ENCODE data around the gene MAP3K2.
"Not testable (repeated sequence)": the region's sequence is repeated elsewhere in the genome, so short reads cannot be mapped to it uniquely, and the experiment has no call there.

Gene MAP3K2

DNA sequence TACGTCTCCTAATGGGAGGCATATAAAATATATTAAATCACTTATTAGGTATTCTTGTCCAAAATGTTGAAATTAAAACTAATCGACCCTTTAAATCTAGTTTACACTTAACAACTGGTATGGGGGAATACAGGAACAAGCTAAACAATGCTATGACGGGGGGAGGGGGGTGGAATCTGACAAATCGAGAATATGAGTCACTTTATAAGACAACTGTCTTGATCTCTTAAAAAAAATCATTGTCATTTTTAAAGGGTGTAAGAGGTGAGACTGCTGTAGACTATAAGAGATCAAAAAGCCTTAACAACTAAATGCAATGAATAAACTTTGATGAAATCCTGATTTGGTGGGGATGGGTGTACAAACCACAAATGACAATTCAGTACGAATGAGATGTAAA is 6.0 kb downstream of the MAP3K2 start:
- DNase-seq: no peak

DNA sequence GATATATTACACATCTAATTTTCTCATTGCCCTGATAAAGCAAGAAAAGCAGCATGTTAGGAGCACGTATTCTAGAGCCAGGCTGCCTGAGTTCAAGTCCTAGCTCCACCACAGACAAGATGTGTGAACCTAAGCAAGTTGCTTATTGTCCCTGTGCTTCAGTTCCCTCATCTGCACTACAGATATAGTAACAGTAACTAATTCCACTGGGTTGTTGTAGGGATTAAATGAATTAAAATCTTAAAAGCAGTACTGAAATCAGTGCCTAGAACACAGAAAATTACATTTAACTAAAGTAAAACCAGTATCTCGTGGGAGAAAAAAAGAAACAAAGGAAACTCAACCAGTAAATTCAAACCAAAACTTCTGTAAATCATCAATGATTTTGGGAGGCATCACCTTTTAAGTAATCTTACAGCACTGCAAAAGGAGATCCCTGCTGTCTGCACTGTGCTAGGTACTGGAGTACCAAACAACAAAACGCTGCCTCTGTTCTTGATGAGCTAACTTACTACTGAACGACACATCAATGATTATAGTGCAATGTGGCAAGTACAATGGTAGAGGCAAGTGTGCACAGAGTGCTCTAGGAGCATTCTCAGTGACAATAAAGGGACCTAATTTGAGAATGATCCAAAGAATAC is 7.9 kb downstream of the MAP3K2 start:
- no peak for DNase-seq

DNA sequence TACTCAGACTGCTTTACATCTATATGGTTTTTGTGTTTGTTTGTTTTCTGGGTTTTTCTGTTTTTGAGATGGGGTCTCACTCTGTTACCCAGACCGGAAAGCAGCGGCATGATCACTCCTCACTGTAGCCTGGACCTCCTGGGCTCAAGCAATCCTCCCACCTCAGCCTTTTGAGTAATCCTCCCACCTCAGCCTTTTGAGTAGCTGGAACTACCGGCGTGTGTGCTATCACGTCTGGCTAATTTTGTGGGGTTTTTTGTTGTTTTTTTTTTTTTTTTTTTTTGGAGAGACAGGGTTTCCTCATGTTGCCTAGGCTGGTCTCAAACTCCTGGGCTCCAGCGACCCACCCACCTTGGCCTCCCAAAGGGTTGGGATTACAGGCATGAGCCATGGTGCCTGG is 9.1 kb downstream of the MAP3K2 start:
- DNase-seq: no peak

DNA sequence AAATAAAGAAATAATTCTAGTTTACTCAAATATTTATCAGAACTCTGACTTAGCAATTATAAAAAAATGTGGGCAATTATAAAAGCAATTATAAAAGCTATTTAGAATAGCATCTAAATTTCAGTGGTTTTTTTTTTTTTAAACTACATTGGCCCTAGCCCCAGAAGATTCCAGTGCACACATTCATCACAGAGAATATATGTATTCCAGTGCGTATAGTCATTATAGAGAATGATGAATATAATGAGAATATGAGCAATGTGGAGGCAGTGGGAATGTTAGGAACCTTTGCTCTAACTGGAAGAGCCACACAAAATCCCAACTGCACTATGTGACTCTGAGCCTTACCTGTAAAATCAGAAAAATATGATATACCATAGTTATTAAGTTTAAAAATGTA is 10.5 kb downstream of the MAP3K2 start:
- no peak for DNase-seq

DNA sequence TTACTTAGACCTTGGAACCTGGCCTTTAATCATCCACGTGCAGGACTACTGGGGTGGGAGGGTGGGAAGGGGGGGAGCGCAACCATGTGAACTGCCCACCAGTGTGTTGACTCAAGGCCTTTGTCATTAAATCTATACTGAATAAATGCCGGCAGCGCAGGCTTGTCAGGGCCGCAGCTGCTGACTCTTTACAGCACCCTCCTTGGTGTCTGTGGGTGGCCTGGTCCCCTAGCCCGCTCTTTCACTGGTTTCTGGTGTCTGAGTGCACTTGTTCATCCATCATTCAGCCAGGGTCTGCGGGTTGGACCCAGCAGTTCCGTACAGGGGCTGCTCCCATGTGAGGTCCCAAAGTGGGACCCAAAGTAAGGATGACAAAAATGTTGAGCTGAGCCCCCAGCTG is 11.5 kb downstream of the MAP3K2 start:
- DNase-seq: no peak

DNA sequence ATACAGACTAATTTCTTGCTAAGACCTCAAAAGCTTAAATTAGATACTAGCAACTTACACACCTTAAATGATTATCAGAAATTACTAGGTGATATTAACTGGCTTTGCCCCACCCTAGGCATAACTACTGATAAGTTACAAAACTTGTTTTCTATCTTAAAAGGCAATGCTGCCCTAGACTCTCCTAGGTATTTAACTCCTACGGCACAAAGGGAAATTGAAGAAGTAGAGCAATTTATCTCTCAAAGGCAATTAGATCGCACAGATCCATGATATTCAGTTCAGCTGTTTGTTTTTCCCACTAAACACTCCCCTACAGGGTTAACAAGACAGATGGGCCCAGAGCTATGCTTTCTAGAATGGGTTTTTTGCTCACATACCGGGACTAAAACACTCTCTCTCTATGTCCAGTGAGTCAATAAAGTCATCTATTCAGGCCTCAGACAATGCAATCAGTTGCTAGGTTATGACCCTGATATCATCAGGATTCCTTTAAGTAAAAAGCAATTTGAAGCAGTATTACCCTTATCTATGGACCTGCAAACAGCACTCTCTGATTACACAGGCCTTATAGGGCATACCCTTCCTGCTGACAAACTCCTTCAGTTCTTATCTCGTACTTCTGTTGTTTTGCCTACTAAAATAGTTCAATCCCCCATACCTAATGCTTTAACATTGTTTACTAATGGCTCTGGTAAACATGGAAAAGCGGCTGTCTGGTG is 14.3 kb downstream of the MAP3K2 start:
- DNase-seq: no peak

DNA sequence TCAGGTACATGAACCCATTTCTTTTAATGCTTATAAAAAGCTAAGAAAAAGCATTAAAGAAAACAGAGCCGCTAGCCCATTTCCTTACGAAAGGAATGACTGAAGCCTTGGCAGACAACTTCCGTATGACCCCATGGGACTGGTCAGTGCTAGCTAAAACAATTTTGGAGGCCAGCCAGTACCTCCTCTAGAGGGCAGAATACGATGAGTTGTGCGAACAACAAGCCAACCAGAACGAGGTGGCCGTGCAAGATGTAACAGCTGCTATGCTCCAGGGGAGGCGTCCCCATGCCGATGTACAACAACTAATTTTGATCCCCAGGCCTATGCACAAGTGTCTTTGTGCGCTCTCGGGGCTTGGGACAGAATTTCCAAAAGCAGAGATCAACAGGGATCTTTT is 16.7 kb downstream of the MAP3K2 start:
- DNase-seq: peak in 1 of 2 experiments; percentile 31

DNA sequence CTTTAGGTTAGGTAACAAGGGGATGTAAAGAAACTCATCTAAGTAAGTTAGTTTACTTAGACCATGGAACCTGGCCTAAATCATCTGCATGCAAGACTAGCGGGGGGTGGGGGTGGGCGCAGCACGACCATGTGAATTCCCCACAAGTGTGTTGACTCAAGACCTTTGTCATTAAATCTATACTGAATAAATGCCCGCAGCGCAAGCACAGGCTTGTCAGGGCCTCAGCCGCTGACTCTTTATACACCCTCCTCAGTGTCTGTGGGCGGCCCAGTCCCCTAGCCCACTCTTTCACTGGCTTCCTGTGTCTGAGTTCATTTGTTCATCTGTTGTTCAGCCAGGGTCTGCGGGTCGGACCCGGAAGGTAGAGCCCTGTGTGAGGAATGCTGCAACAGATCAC is 17.8 kb downstream of the MAP3K2 start:
- DNase-seq: no peak

DNA sequence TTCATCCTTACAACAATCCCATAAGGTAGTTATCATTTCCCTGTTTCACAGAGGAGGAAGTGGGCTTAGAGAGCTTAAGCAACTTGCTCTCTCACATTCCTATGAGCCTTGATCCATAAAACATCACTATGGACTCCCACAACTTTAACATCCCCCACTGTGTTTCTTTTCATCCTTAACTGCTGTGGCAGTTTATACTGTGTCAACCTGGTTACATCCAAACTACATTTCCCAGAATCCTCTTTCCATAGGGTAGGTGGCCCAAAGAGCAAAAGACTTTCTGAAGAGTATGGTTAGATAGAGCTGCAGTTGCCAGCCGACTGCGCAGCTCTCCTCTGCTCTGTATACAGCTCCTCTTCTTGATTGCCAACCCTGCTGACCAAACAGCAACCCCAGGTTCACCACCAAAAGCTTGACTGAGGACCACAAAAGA is 22.5 kb downstream of the MAP3K2 start:
- DNase-seq: no peak

DNA sequence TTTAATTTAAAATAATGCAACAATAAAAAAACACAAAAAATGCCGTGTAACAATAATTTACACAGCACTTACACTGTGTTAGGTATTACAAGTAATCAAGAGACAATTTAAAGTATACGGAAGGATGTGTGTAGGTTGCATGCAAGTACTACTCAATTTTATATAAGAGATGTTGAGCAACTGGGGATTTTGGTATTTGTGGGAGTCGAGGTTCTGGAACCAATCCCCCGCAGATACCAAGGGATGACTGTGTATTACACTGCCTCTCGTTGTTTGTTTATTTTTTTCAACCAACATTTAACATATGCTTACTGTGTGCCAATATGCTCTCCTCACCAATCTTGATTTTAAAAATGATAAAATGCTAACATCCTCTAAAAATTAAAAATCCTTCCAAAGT is 24.8 kb downstream of the MAP3K2 start:
- no peak for DNase-seq

DNA sequence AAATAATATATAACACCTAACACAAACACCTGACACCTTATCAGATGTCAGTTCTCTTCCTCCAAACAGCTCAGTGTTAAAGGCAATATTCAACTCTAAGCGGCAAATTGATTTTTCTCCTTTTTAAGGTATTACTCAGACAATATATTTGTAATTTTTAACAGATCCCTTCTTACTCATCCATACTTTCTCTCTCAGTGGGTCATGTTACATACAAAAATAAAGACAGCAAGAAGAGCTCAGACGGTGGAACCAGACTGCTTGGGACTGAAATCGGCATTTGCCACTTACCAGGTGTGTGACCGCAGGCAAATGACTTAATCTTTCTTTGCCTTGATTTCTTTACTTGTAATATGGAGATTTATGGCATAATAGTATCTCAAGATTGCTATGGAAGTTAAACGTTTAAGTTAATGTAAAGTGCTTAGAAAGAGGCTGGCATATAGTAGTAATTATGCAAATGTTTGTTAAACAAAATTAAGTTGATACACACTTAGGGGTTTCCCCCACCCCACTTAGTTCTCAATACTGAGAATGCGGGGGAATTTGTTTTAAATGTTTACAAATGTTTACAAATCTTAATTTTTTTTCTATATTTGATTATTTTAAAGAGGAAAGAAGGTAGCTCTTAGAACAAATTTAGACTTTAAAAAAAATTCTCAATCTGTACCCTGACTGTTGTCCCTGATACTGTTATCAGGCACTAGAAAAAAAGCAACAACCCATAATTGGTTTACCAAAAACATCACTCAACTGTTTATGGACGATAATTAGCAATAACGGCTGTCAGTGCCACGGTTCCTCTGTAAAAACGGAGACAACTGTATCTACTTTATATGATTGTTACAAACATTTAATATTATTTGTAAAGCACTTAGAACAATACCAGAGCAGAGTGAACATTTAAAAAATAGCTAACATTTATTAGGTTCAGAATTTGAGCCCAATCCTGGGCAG is 25.6 kb downstream of the MAP3K2 start:
- DNase-seq: no peak

DNA sequence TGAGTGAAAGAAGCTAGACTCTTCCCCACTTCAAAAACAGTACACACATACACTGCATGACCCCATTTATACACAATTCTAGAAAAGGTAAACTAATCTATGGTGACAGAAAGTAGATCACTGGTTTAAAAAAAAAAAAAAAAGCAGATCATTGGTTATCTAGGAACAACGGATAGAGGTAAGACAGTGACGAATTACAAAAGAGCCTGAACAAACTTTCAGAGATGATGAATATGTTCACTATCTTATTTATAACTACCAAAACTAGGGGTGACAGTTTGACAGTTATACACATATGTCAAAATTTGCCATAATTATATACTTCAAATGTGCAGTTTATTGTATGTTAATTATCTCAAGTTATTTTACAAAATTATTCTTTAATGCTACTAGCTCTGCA is 27.5 kb downstream of the MAP3K2 start:
- DNase-seq: no peak

DNA sequence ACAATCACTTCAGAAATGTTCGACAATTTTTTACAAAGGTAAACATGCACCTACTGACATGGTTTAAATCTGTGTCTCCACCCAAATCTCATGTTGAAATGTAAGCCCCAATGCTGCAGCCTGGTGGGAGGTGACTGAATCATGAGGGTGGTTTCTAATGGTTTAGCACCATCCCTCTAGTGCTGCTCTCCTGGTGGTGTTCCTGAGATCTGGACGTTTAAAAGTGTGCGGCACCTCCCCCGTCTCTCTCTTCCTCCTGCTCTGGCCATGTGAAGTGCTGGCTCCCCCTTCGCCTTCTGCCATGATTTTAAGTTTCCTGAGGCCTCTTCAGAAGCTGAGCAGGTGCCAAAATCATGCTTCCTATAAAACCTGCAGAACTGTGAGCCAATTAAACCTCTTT is 28.3 kb downstream of the MAP3K2 start:
- DNase-seq: peak; percentile 41 to 64

DNA sequence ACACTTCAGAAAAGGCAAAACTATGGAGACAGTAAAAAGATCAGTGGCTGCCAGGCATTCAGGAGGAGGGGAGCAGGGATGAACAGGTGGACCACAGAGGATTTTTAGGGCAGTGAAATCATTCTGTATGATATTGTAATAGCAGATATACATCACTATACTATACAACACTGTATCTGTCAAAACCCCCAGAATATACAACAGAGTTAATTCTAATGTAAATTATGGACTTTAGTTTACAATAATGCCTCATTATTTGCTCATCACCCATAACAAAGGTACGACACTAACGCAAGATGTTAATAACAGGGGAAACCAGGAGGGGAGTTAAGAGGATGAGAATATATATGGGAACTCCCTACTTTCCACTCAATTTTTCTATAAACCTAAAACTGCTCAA is 28.8 kb downstream of the MAP3K2 start:
- DNase-seq: no peak

DNA sequence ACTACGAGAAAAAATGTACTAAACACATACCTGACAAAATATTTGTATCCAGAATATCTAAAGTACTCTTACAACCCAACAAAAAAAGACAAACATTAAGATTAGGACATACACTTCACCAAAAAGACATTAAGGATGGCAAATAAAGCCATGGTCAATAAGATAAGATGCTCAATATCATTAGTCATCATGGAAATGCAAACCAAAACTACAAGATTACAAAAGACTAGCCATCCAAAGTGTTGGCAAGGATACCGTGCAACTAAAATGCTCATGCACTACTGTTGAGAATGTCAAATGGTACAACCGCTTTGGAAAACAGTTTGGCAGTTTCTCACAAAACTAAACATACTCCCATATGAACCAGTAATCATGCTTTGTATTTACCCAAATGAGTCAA is 29.7 kb downstream of the MAP3K2 start:
- no peak for DNase-seq

DNA sequence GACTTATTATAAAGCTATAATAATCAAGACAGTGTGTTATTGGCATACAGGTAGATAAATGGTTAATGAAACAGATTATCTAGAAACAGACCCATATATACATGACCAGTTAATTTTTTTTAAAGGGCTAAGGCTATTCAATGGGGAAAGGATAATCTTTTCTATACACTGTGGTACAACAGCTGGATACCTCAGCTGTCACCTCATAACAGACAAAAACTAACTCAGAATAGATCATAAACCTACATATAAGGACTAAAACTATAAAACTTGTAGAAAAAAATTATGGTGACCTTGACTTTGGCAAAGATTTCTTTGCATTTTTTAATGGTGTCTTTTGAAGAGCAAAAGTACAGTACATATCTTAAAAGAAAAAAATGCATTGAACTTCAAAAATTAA is 30.2 kb downstream of the MAP3K2 start:
- DNase-seq: no peak

DNA sequence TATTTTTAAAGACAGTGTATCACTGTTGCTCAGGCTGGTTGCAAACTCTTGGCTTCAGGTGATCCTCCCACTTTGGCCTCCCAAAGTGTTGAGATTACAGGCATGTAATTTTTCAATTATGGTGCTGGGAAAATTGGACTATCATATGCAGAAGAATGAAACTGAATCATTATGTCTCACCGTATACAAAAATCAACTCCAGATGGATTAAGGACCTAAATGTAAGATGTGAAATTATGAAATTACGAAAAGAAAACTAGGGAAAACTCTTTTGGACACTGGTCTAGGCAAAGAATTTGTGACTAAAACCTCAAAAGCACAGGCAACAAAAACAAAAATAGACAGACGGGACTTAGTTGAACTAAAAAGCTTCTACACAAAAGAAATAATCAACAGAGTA is 31.2 kb downstream of the MAP3K2 start:
- no peak for DNase-seq

DNA sequence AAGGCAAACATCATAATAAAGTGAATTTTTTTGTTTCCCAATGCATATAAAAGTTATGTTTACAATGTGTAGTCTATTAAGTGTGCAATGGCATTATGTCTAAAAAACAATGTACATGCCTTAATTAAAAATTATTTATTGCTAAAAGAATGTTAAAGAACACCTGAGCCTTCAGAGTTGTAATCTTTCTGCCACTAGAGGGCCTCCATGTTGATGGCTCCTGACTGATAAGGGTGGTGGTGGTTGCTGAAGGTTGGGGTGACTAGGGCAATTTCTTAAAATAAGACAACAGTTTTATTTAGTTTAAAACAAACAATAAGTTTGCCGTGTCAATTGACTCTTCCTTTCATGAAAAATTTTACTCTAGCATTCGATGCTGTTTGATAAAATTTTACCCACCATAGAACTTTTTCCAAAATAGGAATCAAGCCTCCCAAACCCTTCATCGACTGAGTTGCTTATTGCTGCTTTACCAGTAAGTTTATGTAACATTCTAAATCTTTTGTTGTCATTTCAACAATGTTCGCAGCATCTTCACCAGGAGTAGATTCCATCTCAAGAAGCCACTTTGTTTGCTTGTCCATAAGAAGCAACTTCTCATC is 32.3 kb downstream of the MAP3K2 start:
- no peak for DNase-seq

DNA sequence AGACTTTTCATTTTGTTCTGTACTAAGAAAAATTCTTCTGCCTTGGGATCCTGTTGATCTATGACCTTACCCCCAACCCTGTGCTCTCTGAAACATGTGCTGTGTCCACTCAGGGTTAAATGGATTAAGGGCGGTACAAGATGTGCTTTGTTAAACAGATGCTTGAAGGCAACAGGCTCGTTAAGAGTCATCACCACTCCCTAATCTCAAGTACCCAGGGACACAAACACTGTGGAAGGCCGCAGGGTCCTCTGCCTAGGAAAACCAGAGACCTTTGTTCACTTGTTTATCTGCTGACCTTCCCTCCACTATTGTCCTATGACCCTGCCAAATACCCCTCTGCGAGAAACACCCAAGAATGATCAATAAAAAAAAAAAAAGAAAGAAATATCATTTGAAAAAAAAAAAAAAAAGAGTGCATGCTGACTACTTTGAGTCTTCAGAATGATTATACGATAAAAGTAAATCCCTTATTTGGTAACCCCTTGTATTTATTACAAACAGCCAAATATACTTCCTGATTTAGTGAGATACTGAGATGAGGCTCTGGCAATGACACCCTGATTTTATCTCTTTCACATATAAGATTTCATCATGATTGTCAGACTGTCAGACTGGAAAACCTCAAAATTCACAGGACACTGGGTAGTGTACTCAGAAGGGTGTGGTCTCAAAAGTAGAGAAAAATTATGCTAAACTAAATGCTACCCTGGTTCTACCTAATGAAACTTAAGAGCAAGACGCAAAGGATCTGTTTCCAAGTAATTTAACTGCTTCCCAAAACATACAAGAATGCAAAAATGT is 33.7 kb downstream of the MAP3K2 start:
- DNase-seq: not testable (repeated sequence)

DNA sequence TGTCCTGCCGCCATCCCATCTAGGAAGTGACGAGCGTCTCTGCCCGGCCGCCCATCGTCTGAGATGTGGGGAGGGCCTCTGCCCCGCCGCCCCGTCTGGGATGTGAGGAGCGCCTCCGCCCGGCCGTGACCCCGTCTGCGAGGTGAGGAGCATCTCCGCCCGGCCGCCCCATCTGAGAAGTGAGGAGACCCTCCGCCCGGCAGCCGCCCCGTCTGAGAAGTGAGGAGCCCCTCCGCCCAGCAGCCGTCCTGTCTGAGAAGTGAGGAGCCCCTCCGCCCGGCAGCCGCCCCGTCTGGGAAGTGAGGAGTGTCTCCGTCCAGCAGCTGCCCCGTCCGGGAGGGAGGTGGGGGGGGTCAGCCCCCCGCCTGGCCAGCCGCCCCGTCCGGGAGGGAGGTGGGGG is 34.6 kb downstream of the MAP3K2 start:
- DNase-seq: not testable (repeated sequence)

DNA sequence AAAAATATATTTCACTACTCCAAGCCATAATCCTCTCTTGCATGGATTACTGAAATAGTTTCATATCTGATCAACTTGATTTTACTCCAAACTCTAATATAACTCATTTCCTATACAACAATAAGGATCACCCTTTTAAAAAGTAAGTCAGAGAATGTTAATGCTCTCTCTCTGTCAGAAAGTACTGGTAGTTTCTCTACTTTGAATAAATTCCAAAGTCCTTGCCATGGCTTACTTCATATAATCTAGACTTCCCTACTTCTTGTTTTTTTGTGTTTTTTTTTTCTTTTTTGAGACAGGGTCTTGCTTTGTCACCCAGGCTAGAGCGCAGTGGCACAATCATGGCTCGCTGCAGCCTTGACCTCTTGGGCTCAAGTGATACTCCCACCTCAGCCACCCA is 36.2 kb downstream of the MAP3K2 start:
- no peak for DNase-seq

DNA sequence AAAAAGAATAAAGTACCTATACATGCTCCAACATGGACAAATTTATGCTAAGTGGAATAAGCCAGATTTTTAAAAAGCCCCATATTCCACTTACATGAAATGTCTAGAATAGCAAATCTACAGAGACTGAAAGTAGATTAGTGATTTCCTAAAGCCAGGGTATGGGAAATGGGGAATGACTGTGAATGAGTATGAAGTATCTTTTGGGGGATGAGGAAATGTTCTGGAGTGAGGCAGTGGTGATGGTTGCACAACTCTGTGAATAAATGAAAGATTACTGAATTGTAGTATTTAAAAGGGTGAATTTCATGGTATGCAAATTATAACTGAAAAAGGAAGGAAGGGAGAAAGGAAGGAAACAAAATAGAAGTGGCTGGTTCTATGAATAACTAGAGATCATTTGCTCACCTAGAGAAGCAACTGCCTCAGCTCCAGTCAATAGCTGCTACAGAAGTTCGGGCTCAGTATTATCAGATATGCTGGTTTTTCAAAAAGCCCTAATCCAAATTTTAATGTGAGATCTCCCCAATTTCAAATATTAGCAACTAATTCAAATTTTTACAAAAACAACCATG is 39.3 kb downstream of the MAP3K2 start:
- no peak for DNase-seq
